SK-N-MC (cell line): Measurements from ENCODE around the gene CSH2.
"Not testable (repeated sequence)": the region's sequence is repeated elsewhere in the genome, so short reads cannot be mapped to it uniquely, and the experiment has no call there.

ENCODE experiments used
- EZH2 ChIP-seq: fragments of 200-600 bp; sonication (generic); IDR thresholded peaks from one replicate; pipeline ENCODE4 v1.6.1; 2017; ENCODE audit warnings: antibody characterized with exemption
- POLR2AphosphoS5 ChIP-seq: IDR thresholded peaks from 2 replicates; pipeline ENCODE4 v1.6.1; 2012; ENCODE audit warnings: mild to moderate bottlenecking, low read depth, low read length, borderline replicate concordance

- TF ChIP-seq EZH2, POLR2AphosphoS5: not testable (repeated sequence)
Measured at GRCh38 chr17:63882626-63883126, 9.2 kb upstream of the CSH2 start.
